IMR-90 (cell line): Measurements from ENCODE around the gene RNF180. TPM values are rescaled to one million over a fixed set of nuclear protein-coding genes. Genes with fewer than 3 reads are reported as not detected.

Source experiments
- ATAC-seq: fragments of 200-7000 bp; cut with Tn5 transposase; 2 replicates; pipeline ENCODE4 v1.9.1; 2020; ENCODE audit warnings: low read depth, mild to moderate bottlenecking, moderate library complexity
- BruUV-seq: library from RNA; stranded (reverse); fragments of 400-500 nt; replicated peaks from 2 replicates; lab custom pipeline; 2021; lab: Mats Ljungman, UMichigan
- CTCF ChIA-PET: fragments of 300-600 bp; formaldehyde crosslinking; extraction: SDS; loops from one replicate; lab custom pipeline; 2021; ENCODE audit warnings: antibody characterized with exemption; lab: Yijun Ruan, JAX
- POLR2A ChIA-PET: fragments of 300-600 bp; sonication (Branson Sonifier 250); formaldehyde crosslinking; loops from one replicate; lab custom pipeline; 2022; ENCODE audit warnings: antibody characterized with exemption; ENCODE audit not compliant: unreplicated experiment; lab: Charles Lee
- DNase-seq: peaks from one replicate; pipeline ENCODE4 v3.0.0; 2013
- H2AFZ ChIP-seq: replicated peaks from 2 replicates; pipeline ENCODE3; 2013; ENCODE audit warnings: low read length, mild to moderate bottlenecking; ENCODE audit not compliant: poor library complexity
- H2AK5ac ChIP-seq: 2 replicates; pipeline ENCODE4 v1.6.1; 2013; ENCODE audit warnings: low read depth, low read length, inconsistent platforms
- H2AK9ac ChIP-seq: replicated peaks from 2 replicates; pipeline ENCODE3; 2013; ENCODE audit warnings: mild to moderate bottlenecking, low read depth, low read length, moderate library complexity; ENCODE audit not compliant: poor library complexity
- H2BK120ac ChIP-seq: 2 replicates; pipeline ENCODE4 v1.6.1; 2013; ENCODE audit warnings: low read depth, low read length, inconsistent platforms
- H2BK15ac ChIP-seq: 3 replicates; pipeline ENCODE4 v1.6.1; 2013; ENCODE audit warnings: low read depth, low read length, inconsistent platforms
- H2BK20ac ChIP-seq: 2 replicates; pipeline ENCODE4 v1.6.1; 2013; ENCODE audit warnings: low read depth, mild to moderate bottlenecking, inconsistent platforms, low read length, moderate library complexity
- H2BK5ac ChIP-seq: 2 replicates; pipeline ENCODE4 v1.6.1; 2013; ENCODE audit warnings: mild to moderate bottlenecking, low read depth, low read length, inconsistent platforms; ENCODE audit not compliant: poor library complexity, severe bottlenecking
- H3K14ac ChIP-seq: replicated peaks from 2 replicates; pipeline ENCODE4 v1.6.1; 2013; ENCODE audit warnings: low read depth, low read length, inconsistent platforms
- H3K18ac ChIP-seq: 2 replicates; pipeline ENCODE4 v1.6.1; 2013; ENCODE audit warnings: low read depth, low read length, control low read depth
- H3K23ac ChIP-seq: 2 replicates; pipeline ENCODE4 v1.6.1; 2013; ENCODE audit warnings: low read depth, low read length, inconsistent platforms
- H3K27ac ChIP-seq: 2 replicates; pipeline ENCODE4 v1.5.1; 2013; ENCODE audit warnings: mild to moderate bottlenecking, control low read depth, low read length; ENCODE audit not compliant: insufficient read depth
- H3K27me3 ChIP-seq: 2 replicates; pipeline ENCODE4 v1.6.1; 2013; ENCODE audit warnings: low read length; ENCODE audit not compliant: control insufficient read depth, insufficient read depth
- H3K36me3 ChIP-seq: 2 replicates; pipeline ENCODE4 v1.6.1; 2013; ENCODE audit warnings: low read length, mixed read lengths; ENCODE audit not compliant: control insufficient read depth, insufficient read depth
- H3K4ac ChIP-seq: 2 replicates; pipeline ENCODE4 v1.6.1; 2013; ENCODE audit warnings: low read depth, low read length, inconsistent platforms
- H3K4me1 ChIP-seq: 2 replicates; pipeline ENCODE4 v1.6.1; 2013; ENCODE audit warnings: low read length, mixed read lengths; ENCODE audit not compliant: control insufficient read depth, insufficient read depth
- H3K4me2 ChIP-seq: 2 replicates; pipeline ENCODE4 v1.6.1; 2013; ENCODE audit warnings: low read depth, mild to moderate bottlenecking, control low read depth, low read length, moderate library complexity
- H3K4me3 ChIP-seq: 2 replicates; pipeline ENCODE4 v1.5.1; 2013; ENCODE audit warnings: low read depth, mild to moderate bottlenecking, control low read depth, low read length, moderate library complexity; ENCODE audit not compliant: insufficient read depth
- H3K56ac ChIP-seq: 2 replicates; pipeline ENCODE4 v1.6.1; 2013; ENCODE audit warnings: low read length, inconsistent platforms; ENCODE audit not compliant: insufficient read depth; ENCODE audit errors: extremely low read depth
- H3K79me1 ChIP-seq, 2 experiments: 2 replicates each; pipeline ENCODE4 v1.6.1; 2013; ENCODE audit warnings: low read length in 2 of 2, inconsistent platforms in 1 of 2, low read depth in 1 of 2
- H3K9ac ChIP-seq: 2 replicates; pipeline ENCODE4 v1.6.1; 2013; ENCODE audit warnings: low read depth, low read length, control low read depth
- H3K9me1 ChIP-seq: 2 replicates; pipeline ENCODE4 v1.6.1; 2013; ENCODE audit warnings: low read length, inconsistent platforms; ENCODE audit not compliant: insufficient read depth
- H3K9me3 ChIP-seq: 2 replicates; pipeline ENCODE4 v1.6.1; 2013; ENCODE audit warnings: low read length; ENCODE audit not compliant: control insufficient read depth, insufficient read depth
- H4K20me1 ChIP-seq: 2 replicates; pipeline ENCODE4 v1.6.1; 2013; ENCODE audit warnings: low read length, inconsistent platforms; ENCODE audit not compliant: insufficient read depth
- H4K5ac ChIP-seq: 2 replicates; pipeline ENCODE4 v1.6.1; 2013; ENCODE audit warnings: mild to moderate bottlenecking, low read depth, low read length, control low read depth
- H4K8ac ChIP-seq, 2 experiments: 2 replicates each; pipeline ENCODE4 v1.6.1; 2013; ENCODE audit warnings: low read depth in 2 of 2, low read length in 2 of 2, control low read depth in 1 of 2, inconsistent platforms in 1 of 2
- H4K91ac ChIP-seq: 2 replicates; pipeline ENCODE4 v1.6.1; 2013; ENCODE audit warnings: low read depth, low read length, inconsistent platforms; ENCODE audit not compliant: insufficient read depth
- POLR2A ChIP-seq: IDR thresholded peaks from 2 replicates; pipeline ENCODE4 v1.6.1; 2012; ENCODE audit warnings: mild to moderate bottlenecking, low read depth, low read length
- USF2 ChIP-seq: fragments of 150-350 bp; IDR thresholded peaks from 2 replicates; pipeline ENCODE4 v1.6.1; 2017; ENCODE audit warnings: mild to moderate bottlenecking, antibody characterized with exemption, low read length, low read depth
- WGBS, 2 experiments: methylation state at CpG; one replicate each; pipeline versions ENCODE4 v1.1.5 to v1.1.7; 2013; ENCODE audit warnings: missing lambda C conversion rate in 2 of 2; ENCODE audit not compliant: insufficient read length in 1 of 2; ENCODE audit errors: extremely low coverage in 2 of 2; 5-methylcytosine and 5-hydroxymethylcytosine counted together
- dilution Hi-C: fragments of 300-500 bp; cut with HindIII; formaldehyde crosslinking; loops from one replicate; pipeline ENCODE4 v1.14.3; 2018; ENCODE audit warnings: low sequenced_read_pairs; ENCODE audit not compliant: unreplicated experiment
- in situ Hi-C: fragments of 300-500 bp; cut with MboI; formaldehyde crosslinking; loops from 3 replicates; pipeline ENCODE4 v1.14.3; 2019; ENCODE audit warnings: low sequenced_read_pairs, inconsistent platforms, mixed read lengths
- intact Hi-C: fragments of 100-400 bp; cut with micrococcal nuclease; formaldehyde crosslinking; loops from 2 replicates; pipeline ENCODE4 v1.10.0; 2022
- polyA plus RNA-seq, 3 experiments: library from polyadenylated mRNA; depleted of rRNA; stranded (reverse); fragments of >200 nt; gene quantifications; 2 replicates each; pipeline ENCODE4 v1.2.3, GENCODE V29; 2012; ENCODE audit warnings: low replicate concordance in 1 of 3
- total RNA-seq: library from RNA; depleted of rRNA; stranded (reverse); fragments of >200 nt; gene quantifications from 2 replicates; pipeline ENCODE4 v1.2.3, GENCODE V29; 2012

The RNF180 gene
- total and polyA plus RNA-seq, 2 of the 4 experiments (the other 2 are of a cell fraction): 0.02 to 0.36 TPM

GRCh38 chr5:64213531-64213930 is 47.9 kb downstream of the RNF180 start:
- Histone ChIP-seq H3K9me1 (no peaks in the 10 kb centered on the region), H3K27me3 (no peaks in the 10 kb centered on the region), H3K56ac (no peak overlapping the region), H2BK120ac (no peak overlapping the region), H3K4me1 (no peaks in the 10 kb centered on the region), H4K5ac (no peak overlapping the region), H3K9ac (no peak overlapping the region), H2AFZ (no peak overlapping the region), H2BK5ac (no peak overlapping the region), H2AK5ac (no peak overlapping the region), H3K14ac (no peak overlapping the region), H3K4ac (no peak overlapping the region), H3K4me3 (no peak overlapping the region), H2BK20ac (no peak overlapping the region), H4K91ac (no peak overlapping the region), H3K18ac (no peak overlapping the region), H3K36me3 (no peaks in the 10 kb centered on the region), H3K79me1 (no peaks in the 10 kb centered on the region), H3K27ac (no peak overlapping the region), H2BK15ac (no peak overlapping the region), H4K8ac (no peak overlapping the region), H3K23ac (no peak overlapping the region), H3K9me3 (no peaks in the 10 kb centered on the region), H4K20me1 (no peaks in the 10 kb centered on the region), H2AK9ac (no peak overlapping the region), H3K4me2 (no peak overlapping the region)
- DNase-seq: no peak
- dilution Hi-C loops (no loop called here), intact Hi-C loops (loop anchor here (5.0 kb wide), 1 partner anchor 811 kb away; no protein-coding TSS in a partner anchor), in situ Hi-C loops (no loop called here)
- ChIA-PET CTCF (interaction anchor here (0.7 to 1.6 kb wide), 3 partner anchors 15 to 399 kb away, joined by 3 to 5 read pairs (median 3); no protein-coding TSS in a partner anchor), POLR2A (no interaction called here)
- TF ChIP-seq USF2 (no peak), POLR2A (no peak)
- WGBS, 2 experiments: 40% methylated on average over 4 of the region's 5 CpGs; no CpG with 5 or more reads in 1 of the 2 experiments
- no peak for ATAC-seq
- no TSS peak for BruUV-seq
